Retinal pigment epithelial cell (primary cell): ENCODE results near the gene CADPS.
A peak's percentile ranks its signal among the peaks of the same experiment; 100 is the strongest.

Experiments
- DNase-seq: peaks from one replicate; pipeline ENCODE4 v3.0.0-alpha.2; 2010; ENCODE audit warnings: low read depth
- H3K4me3 ChIP-seq: 2 replicates; pipeline ENCODE4 v1.5.1; 2011; ENCODE audit warnings: mild to moderate bottlenecking, low read length, control low read depth, moderate library complexity
- TF ChIP-seq, protein P1 (sequence below): conservative IDR thresholded peaks from 2 replicates; pipeline ENCODE4 v1.5.1; 2011; ENCODE audit warnings: low read depth, low read length, control low read depth, inconsistent platforms

CADPS gene

DNA sequence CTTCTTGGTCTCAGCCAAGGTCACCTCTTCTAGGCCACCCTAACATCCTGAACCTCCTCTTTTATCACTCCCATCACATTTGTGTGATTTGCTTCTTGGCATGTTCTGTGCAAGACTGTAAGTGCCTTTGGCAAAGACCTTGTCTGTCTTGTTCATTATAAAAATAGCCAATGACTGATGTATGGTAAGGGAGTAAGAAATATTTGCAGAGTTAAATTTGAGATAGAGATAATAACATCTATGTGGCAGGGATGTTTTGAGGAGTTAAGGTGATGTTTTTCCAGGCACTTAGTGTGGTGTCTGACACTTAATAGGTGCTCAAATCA is 202.3 kb downstream of the CADPS start:
- no peak for DNase-seq
- TF ChIP-seq, protein P1, sequence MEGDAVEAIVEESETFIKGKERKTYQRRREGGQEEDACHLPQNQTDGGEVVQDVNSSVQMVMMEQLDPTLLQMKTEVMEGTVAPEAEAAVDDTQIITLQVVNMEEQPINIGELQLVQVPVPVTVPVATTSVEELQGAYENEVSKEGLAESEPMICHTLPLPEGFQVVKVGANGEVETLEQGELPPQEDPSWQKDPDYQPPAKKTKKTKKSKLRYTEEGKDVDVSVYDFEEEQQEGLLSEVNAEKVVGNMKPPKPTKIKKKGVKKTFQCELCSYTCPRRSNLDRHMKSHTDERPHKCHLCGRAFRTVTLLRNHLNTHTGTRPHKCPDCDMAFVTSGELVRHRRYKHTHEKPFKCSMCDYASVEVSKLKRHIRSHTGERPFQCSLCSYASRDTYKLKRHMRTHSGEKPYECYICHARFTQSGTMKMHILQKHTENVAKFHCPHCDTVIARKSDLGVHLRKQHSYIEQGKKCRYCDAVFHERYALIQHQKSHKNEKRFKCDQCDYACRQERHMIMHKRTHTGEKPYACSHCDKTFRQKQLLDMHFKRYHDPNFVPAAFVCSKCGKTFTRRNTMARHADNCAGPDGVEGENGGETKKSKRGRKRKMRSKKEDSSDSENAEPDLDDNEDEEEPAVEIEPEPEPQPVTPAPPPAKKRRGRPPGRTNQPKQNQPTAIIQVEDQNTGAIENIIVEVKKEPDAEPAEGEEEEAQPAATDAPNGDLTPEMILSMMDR, result no peak
- H3K4me3 ChIP-seq, result no peak overlapping the region

DNA sequence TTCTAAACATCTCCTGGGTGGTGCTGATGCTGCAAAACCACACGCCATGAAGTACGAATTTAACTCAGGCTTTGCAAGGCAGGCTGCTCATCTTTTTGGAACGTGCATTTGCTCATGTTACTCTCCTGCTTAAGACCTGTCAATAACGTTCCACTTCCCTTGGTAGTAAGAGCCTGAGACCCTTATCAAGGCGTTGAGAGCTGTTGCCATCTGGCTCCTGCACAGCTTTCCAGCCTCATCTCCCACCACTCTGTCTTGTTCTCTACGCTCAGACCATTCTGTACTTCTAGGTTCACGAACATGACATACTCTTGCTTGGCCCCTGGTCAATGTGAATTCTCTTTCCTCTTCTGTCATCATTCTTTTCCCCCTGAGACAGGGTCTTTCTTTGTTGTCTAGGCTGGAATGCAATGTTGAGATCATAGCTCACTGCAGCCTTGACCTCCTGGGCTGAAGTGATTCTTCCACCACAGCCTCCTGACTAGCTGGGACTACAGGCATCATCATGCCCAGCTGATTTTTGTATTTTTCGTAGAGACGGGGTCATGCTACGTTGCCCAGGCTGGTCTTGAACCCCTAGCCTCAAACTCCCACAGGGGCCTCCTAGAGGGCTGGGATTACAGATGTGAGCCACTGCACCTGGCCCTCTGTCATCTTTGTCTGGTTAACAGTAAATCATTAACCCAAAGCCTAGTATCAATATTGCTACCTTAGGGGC is 202.8 kb downstream of the CADPS start:
- DNase-seq, result no peak

DNA sequence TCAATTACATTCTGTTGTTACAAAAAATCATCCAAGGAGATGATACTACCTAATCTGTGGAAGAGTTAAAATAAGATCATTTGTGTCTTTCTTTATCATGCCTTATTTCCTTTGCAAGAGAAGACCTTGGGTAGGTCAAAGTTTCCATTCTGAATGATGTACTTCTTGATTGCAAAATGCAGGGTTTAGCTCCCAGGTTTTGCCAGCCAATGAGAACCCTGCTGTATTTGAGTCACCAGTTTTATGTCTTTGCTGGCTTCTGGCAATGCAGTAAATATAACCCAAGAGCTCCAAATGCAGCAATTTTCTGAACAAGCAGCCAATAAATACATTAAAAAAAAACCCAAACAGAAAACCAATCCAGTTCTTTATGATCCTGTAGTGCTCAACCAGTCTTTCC is 204.9 kb downstream of the CADPS start:
- DNase-seq, result no peak
- TF ChIP-seq, protein P1, result no peak
- H3K4me3 ChIP-seq, result no peak overlapping the region

More for the DNA sequence above, 202.8 kb downstream of the CADPS start:
- TF ChIP-seq, protein P1, result no peak
- no peak overlapping the region for H3K4me3 ChIP-seq

DNA sequence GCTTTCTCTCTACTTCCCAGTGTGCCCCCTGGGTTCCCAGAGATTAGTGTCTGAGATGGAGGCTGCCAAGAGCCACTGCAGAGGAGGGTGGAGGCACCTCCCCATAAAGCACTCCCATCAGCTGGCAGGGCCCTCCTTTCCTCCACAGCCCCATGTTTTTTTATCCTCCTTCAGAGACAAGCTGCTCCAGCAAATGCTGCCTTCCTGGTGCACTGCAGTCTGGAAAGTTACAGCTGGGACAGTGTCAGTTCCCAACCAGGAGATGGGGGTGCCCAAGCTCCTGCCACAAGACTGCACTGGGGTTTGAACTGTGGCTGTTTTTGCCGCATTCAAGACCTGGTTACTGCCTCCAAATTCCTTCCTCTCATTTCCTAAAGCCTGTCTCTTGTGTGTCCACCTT is 206.1 kb downstream of the CADPS start:
- TF ChIP-seq, protein P1, result no peak
- no peak overlapping the region for H3K4me3 ChIP-seq
- DNase-seq, result no peak

DNA sequence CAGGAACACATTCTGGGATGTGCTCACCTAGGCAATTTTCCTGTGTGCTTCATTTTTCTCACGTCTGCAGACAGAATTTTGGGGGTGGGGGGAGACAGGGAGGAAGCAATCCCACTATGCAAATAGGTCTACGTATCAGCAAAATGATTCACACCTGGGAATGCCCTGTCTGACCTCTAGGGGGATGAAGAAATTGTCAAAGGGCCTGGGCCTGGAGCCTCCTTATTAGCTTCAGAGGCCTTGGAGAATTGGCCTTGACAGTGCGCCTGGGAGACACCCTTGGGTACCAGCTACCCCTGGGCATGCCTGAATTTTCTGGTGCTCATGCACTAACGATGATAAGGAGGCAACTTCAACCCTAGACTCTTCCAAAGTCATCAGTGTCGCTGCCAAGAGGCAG is 207.5 kb downstream of the CADPS start:
- no peak overlapping the region for H3K4me3 ChIP-seq
- DNase-seq, result no peak
- TF ChIP-seq, protein P1, result peak; percentile 25

DNA sequence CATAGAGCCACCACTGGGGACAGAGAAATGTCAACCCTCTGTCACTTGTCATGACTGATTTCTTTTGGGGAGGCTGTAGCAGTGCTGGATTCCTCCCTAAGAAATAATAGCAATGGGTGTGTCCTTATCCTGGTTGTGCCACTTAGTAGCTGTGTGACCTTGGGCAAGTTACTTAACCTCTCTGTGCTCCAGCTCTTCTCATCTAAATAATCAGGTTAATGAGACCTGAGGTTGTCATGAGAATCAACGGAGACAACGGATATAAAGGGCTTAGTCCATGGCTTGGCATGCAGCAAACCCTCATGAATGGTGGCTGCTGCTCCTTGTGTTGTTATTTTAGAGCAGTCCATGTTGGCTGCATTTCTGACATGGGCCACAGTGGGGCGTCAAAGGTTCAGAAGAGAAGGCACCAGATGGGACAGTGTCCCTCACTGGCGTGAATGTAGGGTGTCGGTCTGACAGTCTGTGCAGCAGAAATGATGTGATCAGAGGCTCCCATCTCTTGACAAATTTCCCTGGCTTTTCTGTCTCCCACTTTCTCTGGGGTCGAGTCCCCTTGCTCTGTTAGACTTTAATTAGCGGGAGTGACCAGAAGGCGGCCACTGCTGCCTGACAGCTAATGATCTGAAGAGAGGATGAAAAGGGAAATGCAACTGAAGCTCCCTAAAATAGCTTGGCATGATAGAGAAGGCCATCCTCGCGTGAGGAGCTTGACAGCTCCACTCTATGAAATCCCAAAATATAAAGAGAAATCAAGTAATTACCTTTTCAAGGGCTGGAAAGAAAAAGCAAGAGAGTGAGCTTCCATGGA is 209.4 kb downstream of the CADPS start:
- no peak overlapping the region for H3K4me3 ChIP-seq
- TF ChIP-seq, protein P1, result peak; percentile 85
- no peak for DNase-seq

DNA sequence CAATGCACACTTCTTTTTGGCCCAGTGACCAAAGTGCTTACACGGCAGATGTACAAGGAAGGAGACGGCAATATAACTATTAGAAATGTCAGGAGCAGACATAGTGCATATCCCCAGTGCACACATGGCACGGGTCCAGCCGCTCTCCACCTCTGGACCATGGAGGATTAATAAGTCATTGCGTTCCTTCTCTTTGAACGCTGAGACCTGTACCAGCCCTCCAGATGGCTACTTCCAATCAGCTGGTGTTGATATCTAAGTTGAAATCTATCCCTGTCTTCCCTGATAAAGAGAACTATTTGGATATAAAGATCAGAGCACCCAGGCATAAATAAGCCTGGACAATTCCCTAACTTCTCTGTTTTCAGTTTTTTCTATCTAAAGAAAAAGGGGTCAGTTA is 212.5 kb downstream of the CADPS start:
- no peak overlapping the region for H3K4me3 ChIP-seq
- DNase-seq, result no peak
- TF ChIP-seq, protein P1, result no peak
